Effector memory CD8-positive, alpha-beta T cell (primary cell): Measurements from ENCODE around the gene NINJ2.

Experiments used
- ATAC-seq: fragments of 150-1000 bp; cut with Tn5 transposase; replicated peaks from 2 replicates; pipeline ENCODE4 v1.10.0; 2021; ENCODE audit warnings: mild to moderate bottlenecking, moderate library complexity
- DNase-seq, 3 experiments: peaks; one replicate each; pipeline ENCODE4 v3.0.0; 2021
- H3K27ac Mint-ChIP-seq, 2 donors: one replicate each; pipeline ENCODE4 v1.8.0; 2022; ENCODE audit warnings: mild to moderate bottlenecking in 2 of 2, mixed read lengths in 2 of 2, moderate library complexity in 2 of 2
- H3K27me3 Mint-ChIP-seq, 2 donors: one replicate each; pipeline ENCODE4 v1.8.0; 2022; ENCODE audit warnings: mixed read lengths in 2 of 2
- H3K36me3 Mint-ChIP-seq: one replicate; pipeline ENCODE4 v1.8.0; 2022; ENCODE audit warnings: mild to moderate bottlenecking, moderate library complexity, mixed read lengths; ENCODE audit not compliant: insufficient read depth
- H3K4me1 Mint-ChIP-seq, 2 donors: one replicate each; pipeline ENCODE4 v1.8.0; 2022; ENCODE audit warnings: low read depth in 2 of 2, mixed read lengths in 2 of 2
- H3K4me3 Mint-ChIP-seq, 2 donors: one replicate each; pipeline ENCODE4 v1.8.0; 2022; ENCODE audit warnings: mild to moderate bottlenecking in 2 of 2, mixed read lengths in 2 of 2, moderate library complexity in 2 of 2
- H3K9me3 Mint-ChIP-seq, 2 donors: one replicate each; pipeline ENCODE4 v1.8.0; 2022; ENCODE audit warnings: mixed read lengths in 2 of 2

The NINJ2 gene

GRCh38 chr12:568486-568885 lies 94.8 kb downstream of the NINJ2 start:
- peak overlapping the region in 1 of 2 donors; percentile 33 for H3K4me3 Mint-ChIP-seq
- H3K36me3 Mint-ChIP-seq, result no peaks in the 10 kb centered on the region
- peaks cover 48 to 54% of the 10 kb centered on the region in 2 donors for H3K4me1 Mint-ChIP-seq
- no peak for DNase-seq
- no peak for ATAC-seq
- H3K27ac Mint-ChIP-seq, result peak overlapping the region; percentile 11 to 82
- no peaks in the 10 kb centered on the region for H3K27me3 Mint-ChIP-seq
- H3K9me3 Mint-ChIP-seq, result no peaks in the 10 kb centered on the region

- Mint-ChIP-seq H3K27me3 (no peaks in the 10 kb centered on the region), H3K27ac (peak overlapping the region; percentile 95 to 97), H3K4me1 (peaks cover 61 to 67% of the 10 kb centered on the region in 2 donors), H3K36me3 (peaks cover 3% of the 10 kb centered on the region), H3K9me3 (no peaks in the 10 kb centered on the region), H3K4me3 (peak overlapping the region; percentile 81 to 83)
- ATAC-seq (no peak), DNase-seq (no peak)
Measured at GRCh38 chr12:565589-566105, 97.6 kb downstream of the NINJ2 start.

GRCh38 chr12:565161-565560 lies 98.1 kb downstream of the NINJ2 start:
- no peak for DNase-seq
- peaks cover 61 to 67% of the 10 kb centered on the region in 2 donors for H3K4me1 Mint-ChIP-seq

GRCh38 chr12:563787-564298 lies 99.4 kb downstream of the NINJ2 start:
- Mint-ChIP-seq H3K36me3 (peaks cover 3% of the 10 kb centered on the region), H3K27me3 (no peaks in the 10 kb centered on the region), H3K4me3 (peak overlapping the region; percentile 81 to 83), H3K27ac (peak overlapping the region; percentile 95 to 97), H3K4me1 (peaks cover 56 to 64% of the 10 kb centered on the region in 2 donors), H3K9me3 (no peaks in the 10 kb centered on the region)
- DNase-seq (no peak), ATAC-seq (peak; percentile 19)

More at GRCh38 chr12:565161-565560, 98.1 kb downstream of the NINJ2 start:
- Mint-ChIP-seq H3K27me3 (no peaks in the 10 kb centered on the region), H3K36me3 (peaks cover 3% of the 10 kb centered on the region), H3K27ac (peak overlapping the region; percentile 95 to 97), H3K9me3 (no peaks in the 10 kb centered on the region), H3K4me3 (peak overlapping the region; percentile 81 to 83)
- no peak for ATAC-seq

GRCh38 chr12:563250-563781 lies 99.9 kb downstream of the NINJ2 start:
- peak; percentile 47 to 62 (median 57) for DNase-seq

GRCh38 chr12:562634-563033 lies 100.6 kb downstream of the NINJ2 start:
- no peaks in the 10 kb centered on the region for H3K9me3 Mint-ChIP-seq
- H3K27ac Mint-ChIP-seq, result peak overlapping the region; percentile 95 to 97
- peaks cover 55 to 58% of the 10 kb centered on the region in 2 donors for H3K4me1 Mint-ChIP-seq
- H3K27me3 Mint-ChIP-seq, result no peaks in the 10 kb centered on the region
- H3K36me3 Mint-ChIP-seq, result peaks cover 3% of the 10 kb centered on the region
- ATAC-seq (no peak), DNase-seq (no peak)
- H3K4me3 Mint-ChIP-seq, result peak overlapping the region; percentile 81 to 83

More at GRCh38 chr12:563250-563781, 99.9 kb downstream of the NINJ2 start:
- Mint-ChIP-seq H3K4me1 (peaks cover 57 to 61% of the 10 kb centered on the region in 2 donors), H3K36me3 (peaks cover 3% of the 10 kb centered on the region), H3K27me3 (no peaks in the 10 kb centered on the region), H3K4me3 (peak overlapping the region; percentile 81 to 83), H3K27ac (peak overlapping the region; percentile 95 to 97), H3K9me3 (no peaks in the 10 kb centered on the region)
- ATAC-seq, result peak; percentile 94

- ATAC-seq (no peak), DNase-seq (no peak)
- no peaks in the 10 kb centered on the region for H3K27me3 Mint-ChIP-seq
- peak overlapping the region; percentile 95 to 97 for H3K27ac Mint-ChIP-seq
- no peaks in the 10 kb centered on the region for H3K9me3 Mint-ChIP-seq
- peak overlapping the region; percentile 81 to 83 for H3K4me3 Mint-ChIP-seq
- H3K36me3 Mint-ChIP-seq, result peaks cover 3% of the 10 kb centered on the region
- peaks cover 54 to 55% of the 10 kb centered on the region in 2 donors for H3K4me1 Mint-ChIP-seq
Measured at GRCh38 chr12:561908-562593, 101.2 kb downstream of the NINJ2 start.

GRCh38 chr12:561391-561705 lies 101.9 kb downstream of the NINJ2 start:
- peak overlapping the region; percentile 28 to 39 for H3K27ac Mint-ChIP-seq
- no peak for DNase-seq
- no peaks in the 10 kb centered on the region for H3K9me3 Mint-ChIP-seq
- peaks cover 3% of the 10 kb centered on the region for H3K36me3 Mint-ChIP-seq
- H3K4me1 Mint-ChIP-seq, result peaks cover 47 to 48% of the 10 kb centered on the region in 2 donors
- ATAC-seq, result no peak
- H3K27me3 Mint-ChIP-seq, result no peaks in the 10 kb centered on the region
- H3K4me3 Mint-ChIP-seq, result no peak overlapping the region

GRCh38 chr12:560691-561390 lies 102.4 kb downstream of the NINJ2 start:
- Mint-ChIP-seq H3K27ac (peak overlapping the region; percentile 28 to 39), H3K4me1 (peaks cover 42% of the 10 kb centered on the region in 2 donors), H3K4me3 (no peak overlapping the region), H3K36me3 (peaks cover 3% of the 10 kb centered on the region), H3K27me3 (no peaks in the 10 kb centered on the region), H3K9me3 (no peaks in the 10 kb centered on the region)
- no peak for ATAC-seq
- no peak for DNase-seq

GRCh38 chr12:559906-560455 lies 103.3 kb downstream of the NINJ2 start:
- Mint-ChIP-seq H3K4me3 (peak overlapping the region in 1 of 2 donors; percentile 11), H3K27ac (peak overlapping the region in 1 of 2 donors; percentile 42), H3K9me3 (no peaks in the 10 kb centered on the region), H3K4me1 (peaks cover 35 to 38% of the 10 kb centered on the region in 2 donors), H3K27me3 (no peaks in the 10 kb centered on the region), H3K36me3 (peaks cover 3% of the 10 kb centered on the region)
- ATAC-seq, result no peak
- DNase-seq, result no peak

- peaks cover 30 to 35% of the 10 kb centered on the region in 2 donors for H3K4me1 Mint-ChIP-seq
- DNase-seq, result no peak
- ATAC-seq, result no peak
- H3K9me3 Mint-ChIP-seq, result no peaks in the 10 kb centered on the region
- peak overlapping the region in 1 of 2 donors; percentile 11 for H3K4me3 Mint-ChIP-seq
- no peaks in the 10 kb centered on the region for H3K27me3 Mint-ChIP-seq
- peak overlapping the region; percentile 17 to 42 for H3K27ac Mint-ChIP-seq
- H3K36me3 Mint-ChIP-seq, result peaks cover 3% of the 10 kb centered on the region
Measured at GRCh38 chr12:559208-559905, 103.9 kb downstream of the NINJ2 start.

- Mint-ChIP-seq H3K4me1 (peaks cover 27 to 33% of the 10 kb centered on the region in 2 donors), H3K27me3 (no peaks in the 10 kb centered on the region), H3K36me3 (peaks cover 6% of the 10 kb centered on the region), H3K27ac (peak overlapping the region in 1 of 2 donors; percentile 42), H3K9me3 (no peaks in the 10 kb centered on the region), H3K4me3 (no peak overlapping the region)
- DNase-seq (no peak), ATAC-seq (no peak)
Measured at GRCh38 chr12:558580-558979, 104.7 kb downstream of the NINJ2 start.

GRCh38 chr12:556498-556897 lies 106.7 kb downstream of the NINJ2 start:
- H3K4me1 Mint-ChIP-seq, result peaks cover 24 to 36% of the 10 kb centered on the region in 2 donors
- no peak for ATAC-seq
- H3K27ac Mint-ChIP-seq, result no peak overlapping the region
- no peak for DNase-seq
- peaks cover 3% of the 10 kb centered on the region for H3K36me3 Mint-ChIP-seq
- no peaks in the 10 kb centered on the region for H3K9me3 Mint-ChIP-seq
- H3K4me3 Mint-ChIP-seq, result no peak overlapping the region
- no peaks in the 10 kb centered on the region for H3K27me3 Mint-ChIP-seq
